ENCODE measurements around the gene CNTNAP5. TPM values are rescaled to one million over a fixed set of nuclear protein-coding genes. Genes with fewer than 3 reads are reported as not detected.

CNTNAP5 gene
- total RNA-seq, 1 donor from 2014 or later, result not detected

GRCh38 chr2:124323321-124323720 is 298.2 kb downstream of the CNTNAP5 start:
- Mint-ChIP-seq H3K4me3 (ENCODE audit: unreplicated experiment) (no peak overlapping the region), H3K27me3 (ENCODE audit: unreplicated experiment) (no peaks in the 10 kb centered on the region), H3K4me1 (ENCODE audit: unreplicated experiment) (no peaks in the 10 kb centered on the region), H3K36me3 (ENCODE audit: unreplicated experiment) (no peaks in the 10 kb centered on the region), H3K27ac (ENCODE audit: unreplicated experiment) (no peak overlapping the region), H3K9me3 (ENCODE audit: unreplicated experiment) (peaks cover 36% of the 10 kb centered on the region)
- TF ChIP-seq, protein P1, sequence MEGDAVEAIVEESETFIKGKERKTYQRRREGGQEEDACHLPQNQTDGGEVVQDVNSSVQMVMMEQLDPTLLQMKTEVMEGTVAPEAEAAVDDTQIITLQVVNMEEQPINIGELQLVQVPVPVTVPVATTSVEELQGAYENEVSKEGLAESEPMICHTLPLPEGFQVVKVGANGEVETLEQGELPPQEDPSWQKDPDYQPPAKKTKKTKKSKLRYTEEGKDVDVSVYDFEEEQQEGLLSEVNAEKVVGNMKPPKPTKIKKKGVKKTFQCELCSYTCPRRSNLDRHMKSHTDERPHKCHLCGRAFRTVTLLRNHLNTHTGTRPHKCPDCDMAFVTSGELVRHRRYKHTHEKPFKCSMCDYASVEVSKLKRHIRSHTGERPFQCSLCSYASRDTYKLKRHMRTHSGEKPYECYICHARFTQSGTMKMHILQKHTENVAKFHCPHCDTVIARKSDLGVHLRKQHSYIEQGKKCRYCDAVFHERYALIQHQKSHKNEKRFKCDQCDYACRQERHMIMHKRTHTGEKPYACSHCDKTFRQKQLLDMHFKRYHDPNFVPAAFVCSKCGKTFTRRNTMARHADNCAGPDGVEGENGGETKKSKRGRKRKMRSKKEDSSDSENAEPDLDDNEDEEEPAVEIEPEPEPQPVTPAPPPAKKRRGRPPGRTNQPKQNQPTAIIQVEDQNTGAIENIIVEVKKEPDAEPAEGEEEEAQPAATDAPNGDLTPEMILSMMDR (IDR thresholded peaks at IDR 0.05), result no peak
- no peak for DNase-seq (ENCODE audit: extremely low spot score, unreplicated experiment)

DNA sequence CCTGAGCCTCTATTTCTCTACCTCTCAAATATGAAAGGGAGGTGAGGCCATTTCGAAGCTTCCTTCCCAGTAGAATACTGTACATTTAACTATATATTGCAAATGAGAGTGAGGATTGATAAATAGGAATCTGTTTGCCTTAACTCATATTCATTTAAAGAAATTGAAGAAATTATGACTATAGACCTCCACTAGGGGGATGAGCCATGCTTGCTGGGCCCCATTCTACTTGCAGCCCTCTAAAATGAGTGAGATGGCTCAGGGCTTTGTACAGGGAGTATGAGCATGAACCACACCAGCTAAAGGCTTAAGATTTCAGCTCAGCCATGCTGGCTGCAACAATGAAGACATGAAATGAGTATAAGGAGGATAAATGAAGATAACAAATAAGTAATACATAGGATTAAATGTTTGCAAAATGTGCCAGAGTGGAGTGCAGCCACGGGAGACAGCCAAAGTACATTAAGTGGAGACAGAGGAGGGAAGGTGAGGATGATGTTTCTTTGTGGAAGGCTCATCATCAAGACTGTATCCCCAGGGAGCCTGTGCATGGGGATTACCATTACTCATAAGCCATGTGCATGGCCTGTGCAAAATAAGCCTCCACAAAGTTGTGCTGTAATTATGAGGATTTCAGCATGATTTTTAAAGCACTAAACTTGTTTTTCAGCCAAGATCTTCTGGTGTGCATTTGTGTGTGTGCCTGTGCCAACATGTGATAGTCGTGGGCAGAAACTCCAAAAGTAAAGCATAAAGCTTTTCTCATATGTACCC is 300.8 kb downstream of the CNTNAP5 start:
- Mint-ChIP-seq H3K36me3 (ENCODE audit: unreplicated experiment) (no peaks in the 10 kb centered on the region), H3K27ac (ENCODE audit: unreplicated experiment) (no peak overlapping the region), H3K4me1 (ENCODE audit: unreplicated experiment) (no peaks in the 10 kb centered on the region), H3K27me3 (ENCODE audit: unreplicated experiment) (no peaks in the 10 kb centered on the region), H3K4me3 (ENCODE audit: unreplicated experiment) (no peak overlapping the region), H3K9me3 (ENCODE audit: unreplicated experiment) (peaks cover 17% of the 10 kb centered on the region)
- DNase-seq (ENCODE audit: extremely low spot score, unreplicated experiment), result no peak
- TF ChIP-seq, protein P1 (IDR thresholded peaks at IDR 0.05), result no peak

DNA sequence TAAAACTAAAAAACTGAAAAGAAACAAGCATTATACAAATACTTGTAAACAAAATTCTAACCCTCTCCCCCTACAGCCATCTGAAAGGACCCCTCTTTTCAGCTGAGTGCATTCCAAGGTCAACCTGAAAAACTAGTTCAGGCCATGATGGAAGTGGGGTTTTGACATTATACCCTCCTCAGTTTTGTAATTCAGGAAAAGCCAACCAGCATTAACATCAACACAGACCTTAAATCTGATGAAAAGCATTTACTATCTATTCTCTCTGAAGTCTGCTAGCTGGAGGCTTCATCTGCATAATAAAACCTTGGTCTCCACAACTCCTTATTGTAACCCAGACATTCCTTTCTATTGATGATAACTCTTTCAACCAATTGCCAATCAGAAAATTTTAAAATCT is 302.2 kb downstream of the CNTNAP5 start:
- DNase-seq (ENCODE audit: extremely low spot score, unreplicated experiment), result no peak
- no peaks in the 10 kb centered on the region for H3K4me1 Mint-ChIP-seq (ENCODE audit: unreplicated experiment)
- peaks cover 13% of the 10 kb centered on the region for H3K9me3 Mint-ChIP-seq (ENCODE audit: unreplicated experiment)
- no peak overlapping the region for H3K27ac Mint-ChIP-seq (ENCODE audit: unreplicated experiment)
- no peak overlapping the region for H3K4me3 Mint-ChIP-seq (ENCODE audit: unreplicated experiment)
- no peaks in the 10 kb centered on the region for H3K36me3 Mint-ChIP-seq (ENCODE audit: unreplicated experiment)
- TF ChIP-seq, protein P1 (IDR thresholded peaks at IDR 0.05), result no peak
- H3K27me3 Mint-ChIP-seq (ENCODE audit: unreplicated experiment), result no peaks in the 10 kb centered on the region

DNA sequence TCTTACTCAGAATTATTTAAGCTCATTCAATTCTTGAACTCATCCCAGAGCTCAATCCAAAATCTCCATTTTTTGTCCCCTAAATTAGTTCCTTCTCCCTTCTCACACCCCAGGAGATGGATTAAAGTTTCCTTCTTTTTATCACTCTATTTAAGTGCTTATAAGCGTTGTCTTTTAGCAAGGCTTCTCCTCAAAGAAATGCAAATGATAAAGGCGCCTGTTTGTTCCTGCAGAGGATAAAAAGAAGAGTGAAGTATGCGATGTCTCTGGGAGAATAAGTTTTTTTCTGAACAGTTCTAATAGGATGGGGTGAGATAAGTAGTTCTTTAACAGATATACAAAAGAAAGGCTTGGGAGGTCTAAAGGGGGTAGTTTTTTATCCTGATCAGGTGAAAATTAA is 303.3 kb downstream of the CNTNAP5 start:
- TF ChIP-seq, protein P1 (IDR thresholded peaks at IDR 0.05), result no peak
- Mint-ChIP-seq H3K27me3 (ENCODE audit: unreplicated experiment) (no peaks in the 10 kb centered on the region), H3K9me3 (ENCODE audit: unreplicated experiment) (peaks cover 12% of the 10 kb centered on the region), H3K27ac (ENCODE audit: unreplicated experiment) (no peak overlapping the region), H3K36me3 (ENCODE audit: unreplicated experiment) (no peaks in the 10 kb centered on the region), H3K4me1 (ENCODE audit: unreplicated experiment) (no peaks in the 10 kb centered on the region), H3K4me3 (ENCODE audit: unreplicated experiment) (no peak overlapping the region)
- DNase-seq (ENCODE audit: extremely low spot score, unreplicated experiment), result no peak

- H3K9me3 Mint-ChIP-seq (ENCODE audit: unreplicated experiment), result peaks cover 12% of the 10 kb centered on the region
- no peak overlapping the region for H3K27ac Mint-ChIP-seq (ENCODE audit: unreplicated experiment)
- no peaks in the 10 kb centered on the region for H3K27me3 Mint-ChIP-seq (ENCODE audit: unreplicated experiment)
- TF ChIP-seq, protein P1 (IDR thresholded peaks at IDR 0.05), result no peak
- no peak overlapping the region for H3K4me3 Mint-ChIP-seq (ENCODE audit: unreplicated experiment)
- DNase-seq (ENCODE audit: extremely low spot score, unreplicated experiment), result no peak
- no peaks in the 10 kb centered on the region for H3K36me3 Mint-ChIP-seq (ENCODE audit: unreplicated experiment)
- no peaks in the 10 kb centered on the region for H3K4me1 Mint-ChIP-seq (ENCODE audit: unreplicated experiment)
Measured at GRCh38 chr2:124333784-124334183, 308.7 kb downstream of the CNTNAP5 start.
